GM12801 (cell line): ENCODE data around the gene TAOK3.

Experiments used
- TF ChIP-seq, protein P1 (sequence below): IDR thresholded peaks from one replicate; pipeline ENCODE4 v1.5.1; 2011; ENCODE audit warnings: control low read depth; ENCODE audit not compliant: insufficient read length; ENCODE audit errors: extremely low read depth

TAOK3 gene

DNA sequence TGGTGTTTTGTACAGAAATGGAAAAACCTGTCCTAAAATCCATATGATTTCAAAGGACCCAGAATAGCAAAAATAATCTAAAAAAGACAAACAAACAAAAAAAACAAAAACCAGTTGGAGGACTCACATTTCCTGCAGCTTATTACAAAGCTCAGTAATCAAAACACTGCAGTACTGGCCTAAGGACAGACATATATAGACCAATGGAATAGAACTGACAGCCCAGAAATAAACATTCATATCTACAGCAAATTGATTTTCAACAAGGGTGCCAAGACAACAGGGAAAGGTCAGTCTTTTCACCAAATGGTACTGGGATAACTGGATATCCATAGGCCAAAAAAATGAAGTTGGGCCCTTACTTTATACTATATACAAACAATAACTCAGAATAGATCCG, 55.0 kb downstream of the TAOK3 start:
- TF ChIP-seq, protein P1, sequence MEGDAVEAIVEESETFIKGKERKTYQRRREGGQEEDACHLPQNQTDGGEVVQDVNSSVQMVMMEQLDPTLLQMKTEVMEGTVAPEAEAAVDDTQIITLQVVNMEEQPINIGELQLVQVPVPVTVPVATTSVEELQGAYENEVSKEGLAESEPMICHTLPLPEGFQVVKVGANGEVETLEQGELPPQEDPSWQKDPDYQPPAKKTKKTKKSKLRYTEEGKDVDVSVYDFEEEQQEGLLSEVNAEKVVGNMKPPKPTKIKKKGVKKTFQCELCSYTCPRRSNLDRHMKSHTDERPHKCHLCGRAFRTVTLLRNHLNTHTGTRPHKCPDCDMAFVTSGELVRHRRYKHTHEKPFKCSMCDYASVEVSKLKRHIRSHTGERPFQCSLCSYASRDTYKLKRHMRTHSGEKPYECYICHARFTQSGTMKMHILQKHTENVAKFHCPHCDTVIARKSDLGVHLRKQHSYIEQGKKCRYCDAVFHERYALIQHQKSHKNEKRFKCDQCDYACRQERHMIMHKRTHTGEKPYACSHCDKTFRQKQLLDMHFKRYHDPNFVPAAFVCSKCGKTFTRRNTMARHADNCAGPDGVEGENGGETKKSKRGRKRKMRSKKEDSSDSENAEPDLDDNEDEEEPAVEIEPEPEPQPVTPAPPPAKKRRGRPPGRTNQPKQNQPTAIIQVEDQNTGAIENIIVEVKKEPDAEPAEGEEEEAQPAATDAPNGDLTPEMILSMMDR: no peak

DNA sequence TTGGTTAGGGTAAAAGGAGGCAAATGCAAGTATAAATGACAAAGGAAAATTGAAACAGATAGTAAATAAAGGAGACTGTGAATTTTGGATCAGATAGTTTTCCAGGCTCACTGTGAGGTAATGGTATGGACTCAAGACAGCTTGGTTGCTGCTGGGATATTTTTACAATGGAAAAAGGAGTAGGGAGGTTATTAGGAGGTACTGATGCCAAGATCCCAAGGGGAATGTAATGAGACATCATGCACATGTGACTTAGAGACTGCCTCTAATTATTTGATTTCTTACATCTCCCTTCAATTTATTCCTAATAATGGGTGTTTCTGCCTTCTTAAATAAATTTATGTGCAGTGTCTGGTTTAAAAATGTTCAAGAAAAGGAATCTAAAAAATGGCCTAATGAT, 56.9 kb downstream of the TAOK3 start:
- TF ChIP-seq, protein P1: no peak

DNA sequence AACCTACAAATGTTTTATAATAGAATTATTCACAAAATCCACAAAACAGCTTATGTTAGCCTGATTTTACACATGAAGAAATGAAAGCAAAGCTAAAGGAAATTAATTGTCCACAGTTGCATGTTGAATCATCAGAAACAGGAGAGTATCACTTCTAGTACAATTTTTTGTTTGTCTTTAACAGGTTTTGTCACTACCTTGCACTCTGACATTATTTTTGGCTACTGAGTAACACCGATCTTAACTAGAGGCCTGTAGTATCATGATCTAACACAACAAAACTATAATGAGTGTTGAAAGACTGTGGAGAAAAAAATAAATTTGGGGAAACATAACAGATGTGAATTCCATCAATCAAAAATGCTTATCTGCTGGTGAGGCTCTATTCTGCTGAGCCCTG, 60.1 kb downstream of the TAOK3 start:
- TF ChIP-seq, protein P1: no peak

DNA sequence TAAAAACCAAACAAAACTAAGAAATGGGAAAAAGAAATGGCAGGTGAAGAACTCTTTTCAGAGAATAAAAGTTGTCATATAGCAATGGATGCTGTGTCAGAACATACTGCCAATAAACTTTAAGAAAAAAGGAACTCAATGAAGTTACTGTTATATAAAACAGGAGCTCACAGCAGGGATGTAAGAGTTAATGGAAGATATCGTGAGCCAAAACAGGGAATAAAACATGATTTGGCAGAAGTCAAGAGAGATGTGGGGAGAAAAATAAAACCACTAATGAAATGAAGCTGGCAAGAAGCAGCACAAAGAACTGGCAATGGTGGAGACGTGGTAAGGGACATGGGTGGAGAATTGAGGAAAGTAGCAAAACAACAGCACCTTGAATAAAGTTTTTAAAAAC, 61.0 kb downstream of the TAOK3 start:
- TF ChIP-seq, protein P1: no peak

DNA sequence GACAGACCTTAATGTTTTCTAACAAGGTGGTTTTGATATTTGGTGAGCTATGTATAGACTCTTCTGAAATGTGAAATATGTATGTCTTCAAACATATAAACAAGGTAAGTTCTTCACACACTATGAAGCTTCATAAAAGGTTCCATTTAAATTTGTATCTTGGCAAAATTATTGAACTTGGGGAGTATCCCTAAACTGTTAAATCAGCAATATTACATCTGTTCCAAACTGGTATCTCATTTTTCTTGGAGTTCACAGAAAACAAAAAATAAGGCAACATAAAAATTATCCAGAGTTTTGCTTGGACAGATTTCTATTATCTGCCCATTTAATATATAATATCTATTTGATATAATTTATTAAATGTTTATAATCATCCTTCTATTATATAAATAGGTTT, 62.4 kb downstream of the TAOK3 start:
- TF ChIP-seq, protein P1: no peak

DNA sequence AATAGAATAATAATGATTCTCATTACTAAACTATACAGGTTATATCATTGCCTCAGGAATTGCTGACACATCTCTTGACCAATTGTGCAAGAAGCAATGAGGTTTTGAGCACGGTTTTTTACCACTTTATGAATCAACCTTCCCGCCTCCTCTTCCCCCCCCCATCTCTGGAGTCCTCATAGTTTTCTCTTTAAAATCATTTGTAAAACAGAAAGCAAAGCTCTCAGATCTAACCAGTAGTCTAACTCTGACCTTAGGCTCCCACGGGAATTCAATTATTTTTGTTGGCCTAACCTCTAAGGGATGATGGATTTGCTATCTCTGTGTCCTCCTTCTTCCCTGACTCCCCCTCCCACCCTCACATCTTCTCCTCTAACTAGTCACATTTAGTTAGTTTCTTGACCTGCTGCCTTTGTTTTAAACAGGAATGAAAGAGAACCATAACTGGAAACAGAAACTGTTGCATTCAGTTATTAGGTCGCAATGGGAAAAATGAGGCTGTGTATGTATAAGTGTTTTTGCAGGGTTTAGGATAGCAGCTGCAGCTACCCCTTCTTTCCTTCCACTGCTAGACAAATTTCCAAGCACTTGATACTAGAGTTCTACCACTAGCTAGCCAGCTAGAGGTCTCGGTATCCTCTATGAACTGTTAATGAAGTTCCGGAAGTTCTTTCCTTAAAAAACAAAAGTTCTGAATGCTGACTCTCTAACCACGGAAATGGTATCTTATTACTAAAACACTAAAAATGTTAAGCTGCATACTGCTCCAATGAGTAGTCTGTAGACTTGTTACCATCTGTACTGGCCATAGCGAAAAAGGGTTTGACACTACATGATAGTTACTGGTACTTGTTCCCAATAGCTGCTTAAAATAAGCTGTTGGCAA, 65.4 kb downstream of the TAOK3 start:
- TF ChIP-seq, protein P1: no peak

DNA sequence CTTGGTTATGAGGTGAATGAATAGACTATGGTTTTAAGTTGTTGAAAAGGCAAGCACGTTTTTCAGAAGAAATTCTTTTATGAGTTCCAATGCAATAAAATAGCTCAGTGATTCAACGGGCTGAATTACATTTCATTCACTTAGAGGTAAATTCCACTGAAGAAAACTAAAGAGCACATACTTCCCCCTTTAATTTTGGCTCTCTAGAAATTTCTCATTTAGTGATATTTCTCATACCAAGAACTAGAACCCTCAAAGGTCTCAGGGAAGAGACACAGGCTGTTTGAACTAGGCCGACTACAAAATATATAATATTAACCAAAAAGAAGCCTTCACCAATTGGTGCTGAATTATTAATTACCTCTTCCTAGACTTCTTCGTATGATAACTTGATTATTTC, 68.6 kb downstream of the TAOK3 start:
- TF ChIP-seq, protein P1: no peak
